K562 (cell line): ENCODE measurements around the gene POLR2J. TPM values are rescaled to one million over a fixed set of nuclear protein-coding genes. Genes with fewer than 3 reads are reported as not detected.
"Not testable (repeated sequence)": the region's sequence is repeated elsewhere in the genome, so short reads cannot be mapped to it uniquely, and the experiment has no call there.

Experiments used
- ATAC-seq: fragments of 200-7000 bp; cut with Tn5 transposase; 3 replicates; pipeline ENCODE4 v1.9.1; 2020; ENCODE audit warnings: moderate library complexity
- BruUV-seq: library from RNA; stranded (reverse); fragments of 400-500 nt; replicated peaks from 2 replicates; lab custom pipeline; 2021; lab: Mats Ljungman, UMichigan
- CTCF ChIA-PET: fragments of 300-600 bp; formaldehyde crosslinking; extraction: SDS; loops from one replicate; lab custom pipeline; 2021; ENCODE audit warnings: low intra/inter-chr PET ratio; lab: Yijun Ruan, JAX
- POLR2A ChIA-PET: fragments of 300-600, 350-650 bp; sonication (Branson Sonifier 250); formaldehyde crosslinking; extraction: SDS; loops from one replicate; lab custom pipeline; 2021; ENCODE audit warnings: antibody characterized with exemption, inconsistent platforms; lab: Yijun Ruan, JAX
- DNase-seq, 4 experiments: peaks; one replicate each; pipeline versions ENCODE4 v3.0.0 to v3.0.0-alpha.2; 2011 to 2018; ENCODE audit warnings: low spot score in 3 of 4, mixed read lengths in 3 of 4; ENCODE audit errors: extremely low read depth in 1 of 4
- FAIRE-seq: peaks from 2 replicates; lab custom pipeline; 2011; peaks lifted over from hg19 to GRCh38; lab: Jason Lieb, UNC
- H2AFZ ChIP-seq: 2 replicates; pipeline ENCODE4 v1.6.0; 2011; ENCODE audit warnings: low read depth, low read length, control low read depth, inconsistent platforms
- H3K27ac ChIP-seq: fragments of 200-600 bp; 3 replicates; pipeline ENCODE4 v1.8.0; 2011; ENCODE audit warnings: low read depth, mild to moderate bottlenecking, control low read depth, inconsistent platforms, low read length, moderate library complexity, mixed read lengths; ENCODE audit errors: extremely low read depth
- H3K27me3 ChIP-seq, 2 experiments: fragments of 300-600 bp in 1 of 2; 2 replicates in 1 of 2; 3 replicates in 1 of 2; pipeline versions ENCODE4 v1.6.0 to v1.8.0; 2011; ENCODE audit warnings: inconsistent platforms in 2 of 2, low read length in 2 of 2, mild to moderate bottlenecking in 1 of 2, mixed read lengths in 1 of 2, moderate library complexity in 1 of 2; ENCODE audit not compliant: control insufficient read depth in 2 of 2, insufficient read depth in 2 of 2
- H3K36me3 ChIP-seq: fragments of 300-600 bp; 3 replicates; pipeline ENCODE4 v1.8.0; 2011; ENCODE audit warnings: mild to moderate bottlenecking, low read length, inconsistent platforms; ENCODE audit not compliant: control insufficient read depth, insufficient read depth
- H3K4me1 ChIP-seq, 2 experiments: fragments of 200-600 bp in 1 of 2; replicated peaks in 1 of 2; 2 replicates in 1 of 2; 3 replicates in 1 of 2; pipeline versions ENCODE4 v1.5.1 to v1.8.0; 2011; ENCODE audit warnings: inconsistent platforms in 2 of 2, low read length in 2 of 2, mild to moderate bottlenecking in 1 of 2, mixed read lengths in 1 of 2, moderate library complexity in 1 of 2; ENCODE audit not compliant: control insufficient read depth in 2 of 2, insufficient read depth in 2 of 2
- H3K4me2 ChIP-seq: 2 replicates; pipeline ENCODE4 v1.6.1; 2011; ENCODE audit warnings: low read length, control low read depth, inconsistent platforms, mixed read lengths; ENCODE audit not compliant: insufficient read depth
- H3K4me3 ChIP-seq: fragments of 200-600 bp; sonication (generic), shearing (Covaris generic); 2 replicates; pipeline ENCODE4 v1.5.1; 2016; ENCODE audit warnings: control low read depth, inconsistent platforms
- H3K79me2 ChIP-seq: fragments of 200-600 bp; 3 replicates; pipeline ENCODE4 v1.8.0; 2011; ENCODE audit warnings: low read length, inconsistent platforms; ENCODE audit not compliant: control insufficient read depth, insufficient read depth
- H3K9ac ChIP-seq, 2 experiments: 2 replicates each; pipeline versions ENCODE4 v1.6.0 to v1.6.1; 2011; ENCODE audit warnings: low read depth in 2 of 2, low read length in 2 of 2, control low read depth in 1 of 2, inconsistent platforms in 1 of 2, mild to moderate bottlenecking in 1 of 2, mixed read lengths in 1 of 2; ENCODE audit not compliant: insufficient read depth in 1 of 2
- H3K9me1 ChIP-seq: one replicate; pipeline ENCODE4 v1.6.0; 2011; ENCODE audit warnings: inconsistent platforms, mild to moderate bottlenecking, low read length, moderate library complexity; ENCODE audit not compliant: control insufficient read depth, insufficient read depth
- H3K9me3 ChIP-seq: replicated peaks from 2 replicates; pipeline ENCODE4 v1.5.1; 2011; ENCODE audit warnings: low read depth, low read length, inconsistent platforms; ENCODE audit not compliant: control insufficient read depth, insufficient read depth
- H4K20me1 ChIP-seq: replicated peaks from 2 replicates; pipeline ENCODE4 v1.6.1; 2011; ENCODE audit warnings: low read length, inconsistent platforms, mixed read lengths; ENCODE audit not compliant: control insufficient read depth, insufficient read depth
- WGBS: fragments of 100-300 bp; shearing (Covaris generic); methylation state at CpG from one replicate; pipeline ENCODE4 v1.1.6; 2016; ENCODE audit warnings: low coverage, mixed read lengths; ENCODE audit not compliant: insufficient coverage; ENCODE audit errors: missing lambda C conversion rate; 5-methylcytosine and 5-hydroxymethylcytosine counted together
- in situ Hi-C: fragments of 300-500 bp; cut with MboI; formaldehyde crosslinking; loops from 4 replicates; pipeline ENCODE4 v1.15.0; 2018; ENCODE audit warnings: inconsistent platforms, mixed read lengths
- intact Hi-C: fragments of 100-400 bp; cut with micrococcal nuclease; formaldehyde crosslinking; loops from 2 replicates; pipeline ENCODE4 v1.14.2; 2022
- polyA plus RNA-seq, 8 experiments: library from polyadenylated mRNA; depleted of rRNA in 4 of 8; stranded (reverse) in 5 of 8; unstranded in 3 of 8; fragments of >200 nt; fragmentation: Nextera tagmentation in 2 of 8; fragmentation: Illumina TruSeq in 1 of 8; extraction: Ambion mirVana in 2 of 8; extraction: Trizol in 1 of 8; gene quantifications; 2 replicates each; pipeline versions ENCODE4 v1.2.1 to v1.2.3, GENCODE V29; 2011 to 2014; ENCODE audit warnings: inconsistent platforms in 1 of 8, missing spikeins in 1 of 8
- total RNA-seq, 7 experiments: library from RNA; depleted of rRNA in 6 of 7; stranded (reverse); fragments of >200 nt in 6 of 7; fragmentation: Illumina TruSeq in 2 of 7; extraction: Trizol in 2 of 7; gene quantifications; 2 replicates each; pipeline versions ENCODE4 v1.2.1 to v1.2.3, GENCODE V29; 2011 to 2021; ENCODE audit warnings: low replicate concordance in 1 of 7

POLR2J gene
- total and polyA plus RNA-seq, 9 of the 15 experiments (the other 6 are each of a cell fraction or from before 2014, with no cell fraction given), result 32.3 to 220 (median 113) TPM

- FAIRE-seq, result not testable (repeated sequence)
These were observed 37.2 kb upstream of the POLR2J start for GRCh38 chr7:102515889-102516288.

GRCh38 chr7:102514881-102515721 is 36.4 kb upstream of the POLR2J start:
- H3K9me3 ChIP-seq, H3K27me3 ChIP-seq, H3K4me2 ChIP-seq, H3K79me2 ChIP-seq, H2AFZ ChIP-seq, intact Hi-C loops, H3K9me1 ChIP-seq, POLR2A ChIA-PET, H3K4me3 ChIP-seq, H3K27ac ChIP-seq, H3K9ac ChIP-seq, H3K36me3 ChIP-seq, CTCF ChIA-PET, H3K4me1 ChIP-seq, H4K20me1 ChIP-seq, FAIRE-seq, in situ Hi-C loops, DNase-seq, BruUV-seq, ATAC-seq: not testable (repeated sequence)
- no CpG with 5 or more reads among the region's 15 CpGs for whole genome bisulfite sequencing

More at GRCh38 chr7:102515889-102516288, 37.2 kb upstream of the POLR2J start:
- H3K4me1 ChIP-seq, H3K27me3 ChIP-seq, DNase-seq, intact Hi-C loops, H3K79me2 ChIP-seq, H3K9me1 ChIP-seq, H2AFZ ChIP-seq, H3K27ac ChIP-seq, POLR2A ChIA-PET, H3K36me3 ChIP-seq, H3K4me2 ChIP-seq, H3K9ac ChIP-seq, ATAC-seq, in situ Hi-C loops, H3K4me3 ChIP-seq, BruUV-seq, CTCF ChIA-PET, H4K20me1 ChIP-seq, H3K9me3 ChIP-seq: not testable (repeated sequence)
- no CpG with 5 or more reads among the region's 3 CpGs for WGBS
